HT-29 (cell line): ENCODE measurements around the gene MAP3K21. TPM values are rescaled to one million over a fixed set of nuclear protein-coding genes. Genes with fewer than 3 reads are reported as not detected.
A peak's percentile ranks its signal among the peaks of the same experiment; 100 is the strongest.

Source experiments
- DNase-seq: peaks from one replicate; pipeline ENCODE4 v3.0.0-alpha.2; 2015; ENCODE audit warnings: low spot score
- total RNA-seq: library from RNA; depleted of rRNA; stranded (reverse); fragments of >200 nt; shearing (Covaris generic); gene quantifications from 2 replicates; pipeline ENCODE4 v1.2.3, GENCODE V29; 2014; rRNA removed

Gene MAP3K21
- total RNA-seq, result 10.1 and 10.8 TPM in 2 replicates

DNA sequence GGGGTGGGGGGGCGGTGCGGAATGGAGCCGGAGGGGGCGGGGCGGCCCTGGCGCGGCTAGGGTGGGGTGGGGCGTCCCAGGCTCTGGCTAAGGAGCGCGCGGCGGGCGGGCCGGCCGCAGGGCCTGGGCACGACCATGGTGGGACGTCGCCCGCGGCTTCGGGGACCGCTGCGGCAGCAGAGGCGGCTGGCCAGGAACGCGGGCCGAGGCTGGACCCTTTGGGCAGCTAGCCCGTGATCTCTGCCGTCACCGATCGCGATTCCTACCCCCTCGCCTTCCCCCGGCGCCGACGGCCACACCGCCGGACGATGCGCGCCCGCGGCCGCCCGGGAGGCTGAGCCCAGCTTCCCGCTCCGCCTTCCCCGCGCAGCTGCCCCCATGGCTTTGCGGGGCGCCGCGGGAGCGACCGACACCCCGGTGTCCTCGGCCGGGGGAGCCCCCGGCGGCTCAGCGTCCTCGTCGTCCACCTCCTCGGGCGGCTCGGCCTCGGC lies at the start of gene MAP3K21:
MAP3K21 (plus strand) TSS at position 74 of the 491 bp plus-strand sequence; CDS start at position 379, 305 bp downstream.
- DNase-seq, result no peak

- DNase-seq, result no peak
Measured at GRCh38 chr1:233278631-233279030, 48.9 kb upstream of the MAP3K21 start.

GRCh38 chr1:233279971-233280370 lies 47.6 kb upstream of the MAP3K21 start:
- DNase-seq, result no peak

DNA sequence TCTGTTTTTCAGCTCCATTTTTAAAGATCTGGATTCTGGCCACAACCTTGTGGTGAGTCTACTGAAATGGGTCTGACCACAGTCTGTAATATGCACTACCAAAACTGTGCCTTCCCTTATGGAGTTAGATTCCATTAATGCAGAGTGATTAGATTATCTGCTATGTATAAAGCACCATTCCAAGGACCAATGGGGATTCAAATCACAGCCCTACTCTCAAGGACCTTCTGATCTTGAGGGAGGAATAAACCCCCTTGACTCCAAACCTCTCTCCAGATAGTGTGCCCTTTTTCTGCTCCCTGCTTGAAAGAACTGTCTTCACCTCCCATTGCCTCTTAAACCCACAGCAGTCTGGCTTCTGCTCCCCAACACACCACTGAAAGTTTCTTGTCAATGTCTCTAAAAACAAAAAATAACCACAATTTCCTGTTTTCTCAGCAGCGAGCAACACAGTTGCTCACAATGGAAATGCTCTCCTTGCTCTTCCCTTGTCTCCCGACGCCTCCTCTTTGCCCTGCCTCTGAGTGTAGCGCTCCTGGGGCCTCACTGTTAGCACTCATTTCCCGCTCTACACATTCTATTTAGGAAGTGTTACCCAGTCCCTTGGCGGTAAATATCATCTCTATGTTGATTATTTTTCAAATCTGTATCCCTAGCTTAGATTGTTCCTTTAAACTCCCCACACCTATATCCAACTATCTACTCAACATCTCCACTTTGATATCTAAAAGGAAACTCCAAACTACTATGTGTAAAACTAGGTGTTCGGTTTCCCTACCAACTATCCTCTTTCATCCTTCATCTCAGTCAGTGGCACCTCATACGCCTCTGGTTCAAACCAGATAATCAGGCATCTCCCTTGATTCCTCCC lies 45.6 kb upstream of the MAP3K21 start:
- no peak for DNase-seq

DNA sequence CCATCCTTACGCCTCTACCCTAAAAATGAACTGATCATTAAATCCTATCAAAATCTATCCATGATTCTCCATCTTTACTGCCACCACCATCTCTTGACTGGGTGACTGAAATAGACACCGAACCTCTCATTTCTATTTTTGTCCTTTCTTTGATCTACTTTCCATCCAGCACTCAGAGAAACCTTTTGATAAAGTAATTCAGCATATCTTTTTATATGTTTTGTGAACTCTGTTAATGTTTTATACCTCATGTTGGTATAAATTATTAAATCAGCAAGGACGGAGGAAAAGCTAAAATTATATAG lies 45.0 kb upstream of the MAP3K21 start:
- no peak for DNase-seq

GRCh38 chr1:233289676-233290075 lies 37.8 kb upstream of the MAP3K21 start:
- peak; percentile 12 for DNase-seq

DNA sequence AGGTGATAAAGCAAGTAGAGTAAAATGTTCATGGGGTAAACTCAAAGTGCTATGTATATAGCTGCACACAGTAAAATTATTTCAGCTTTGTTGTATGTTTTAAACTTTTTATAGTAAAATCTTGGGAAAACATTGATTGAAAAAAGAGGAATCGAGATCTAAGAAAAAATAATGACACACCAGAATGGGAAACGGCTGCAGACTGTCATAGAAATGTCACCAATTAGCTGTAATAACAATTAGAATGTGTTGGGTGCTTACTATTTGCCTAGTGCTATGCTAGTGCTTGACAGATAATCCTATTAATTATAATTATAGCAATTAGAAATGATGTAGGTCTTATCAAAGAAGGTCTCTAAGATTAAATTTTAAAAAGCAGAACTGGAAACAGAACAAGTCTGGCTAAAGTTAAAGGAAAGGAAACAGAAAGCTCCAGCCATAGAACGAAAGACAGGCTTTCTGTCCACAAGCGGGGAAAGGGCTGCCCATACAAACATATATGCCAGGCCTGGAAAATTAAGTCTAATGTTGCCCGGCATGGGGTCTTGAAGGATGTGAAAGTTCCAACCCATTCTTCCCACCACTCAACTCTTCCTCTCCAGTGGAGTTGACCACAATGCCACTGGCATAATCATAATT lies 37.0 kb upstream of the MAP3K21 start:
- no peak for DNase-seq

GRCh38 chr1:233293556-233294446 lies 33.7 kb upstream of the MAP3K21 start:
- DNase-seq, result no peak

GRCh38 chr1:233294913-233295236 lies 32.6 kb upstream of the MAP3K21 start:
- DNase-seq, result peak; percentile 60

GRCh38 chr1:233295237-233295974 lies 32.1 kb upstream of the MAP3K21 start, which contains the start of gene PCNX2:
TSS of gene PCNX2 (minus strand) at chr1:233295725. CDS start at chr1:233295478, 247 bp downstream.
- DNase-seq, result peak; percentile 57

DNA sequence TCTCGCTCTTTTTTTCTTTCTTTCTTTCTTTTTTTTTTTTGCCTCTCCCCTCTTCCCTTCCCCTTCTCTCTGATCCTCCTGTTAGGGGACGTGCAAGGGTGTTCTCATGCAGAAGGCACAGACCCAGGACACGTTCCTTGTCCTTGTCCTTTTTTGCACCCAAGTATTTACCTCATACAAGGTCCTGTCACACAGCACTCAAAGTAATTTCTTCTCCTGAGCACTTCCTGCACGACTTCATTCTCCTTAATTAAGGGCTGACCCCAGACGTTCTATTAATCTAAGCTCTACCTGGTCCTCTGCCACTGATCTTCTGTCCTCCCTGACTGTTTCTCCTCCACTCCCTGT lies 31.6 kb upstream of the MAP3K21 start:
- no peak for DNase-seq

DNA sequence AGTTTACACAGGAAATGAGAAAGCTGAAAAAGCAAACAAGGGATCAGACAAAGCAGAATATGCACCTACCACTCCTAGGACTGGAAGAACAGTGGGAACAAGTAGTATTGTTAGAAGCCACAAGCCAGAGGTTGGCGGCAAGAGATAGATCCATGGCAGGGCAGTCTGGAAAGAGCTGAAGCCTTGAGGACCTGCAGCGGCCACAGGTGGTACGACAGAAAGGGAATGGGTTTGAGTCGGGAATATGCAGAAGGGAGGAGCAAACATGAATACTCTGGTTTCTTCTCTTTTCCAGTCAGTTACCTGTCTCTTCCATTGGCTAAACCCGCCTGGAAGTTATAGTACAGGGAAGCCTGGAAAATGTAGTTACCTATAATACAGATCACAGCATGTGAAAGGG lies 28.1 kb upstream of the MAP3K21 start:
- no peak for DNase-seq

- no peak for DNase-seq
Measured at GRCh38 chr1:233300326-233300725, 27.2 kb upstream of the MAP3K21 start.

GRCh38 chr1:233304489-233305102 lies 22.9 kb upstream of the MAP3K21 start:
- peak; percentile 45 for DNase-seq

DNA sequence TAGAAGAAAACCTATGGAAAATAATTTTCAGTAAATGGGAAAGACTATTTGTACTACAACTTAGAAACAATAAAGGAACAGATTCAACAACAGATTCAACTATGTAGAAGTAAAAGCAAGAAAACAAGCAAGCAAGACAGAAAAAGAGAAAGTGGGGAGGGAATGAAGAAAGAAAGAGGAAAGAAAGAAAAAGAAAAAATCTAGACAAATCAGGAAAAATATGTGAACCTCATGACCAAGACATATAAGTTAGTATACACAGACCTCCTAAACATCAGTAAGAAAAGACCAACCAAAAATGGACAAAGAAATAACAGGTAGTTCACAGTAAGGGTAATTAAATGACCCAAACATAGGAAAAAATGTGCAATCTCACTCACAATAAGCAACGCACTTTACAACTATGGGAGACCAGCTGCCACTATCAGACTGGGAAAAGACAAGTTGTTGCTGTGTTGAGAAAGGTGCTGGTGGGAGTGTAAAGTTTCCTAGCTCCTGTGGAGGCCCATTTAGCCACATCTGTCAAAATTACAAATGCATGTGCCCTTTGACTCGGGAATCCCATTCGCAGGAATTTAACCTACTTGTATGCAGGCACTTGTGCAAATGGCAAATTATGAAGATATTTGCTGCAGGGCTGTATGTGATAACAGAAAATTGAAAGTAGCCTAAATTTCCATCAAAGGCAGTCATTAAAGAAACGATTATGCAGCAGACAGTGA lies 13.9 kb upstream of the MAP3K21 start:
- DNase-seq, result no peak

DNA sequence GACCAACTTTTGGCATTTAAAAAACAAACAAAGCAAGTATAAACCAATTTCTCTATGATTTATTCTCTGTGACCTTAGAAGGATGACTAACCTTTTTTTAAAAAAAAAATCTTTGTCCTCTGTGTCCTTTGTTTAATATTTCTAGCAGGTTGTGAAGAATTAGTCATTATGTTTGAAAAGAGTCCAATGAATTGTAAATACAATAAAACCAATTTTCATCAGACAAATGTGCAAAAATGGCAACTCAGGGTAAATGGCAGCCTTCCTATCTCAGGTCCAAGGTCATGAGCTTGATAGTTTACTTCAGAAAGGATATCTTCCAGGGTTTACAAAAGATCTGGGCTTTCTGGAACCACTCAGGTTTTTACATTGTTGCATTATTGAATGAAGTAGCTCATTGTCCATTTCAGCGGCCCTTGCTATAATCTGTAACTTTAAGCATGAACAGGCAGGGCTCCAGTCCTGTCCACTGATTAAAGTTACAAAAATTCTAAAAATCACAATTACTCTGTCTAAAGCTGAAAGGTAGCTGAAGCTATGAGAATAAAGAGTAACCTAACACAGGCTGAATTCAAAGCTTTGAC lies 11.7 kb upstream of the MAP3K21 start:
- no peak for DNase-seq

DNA sequence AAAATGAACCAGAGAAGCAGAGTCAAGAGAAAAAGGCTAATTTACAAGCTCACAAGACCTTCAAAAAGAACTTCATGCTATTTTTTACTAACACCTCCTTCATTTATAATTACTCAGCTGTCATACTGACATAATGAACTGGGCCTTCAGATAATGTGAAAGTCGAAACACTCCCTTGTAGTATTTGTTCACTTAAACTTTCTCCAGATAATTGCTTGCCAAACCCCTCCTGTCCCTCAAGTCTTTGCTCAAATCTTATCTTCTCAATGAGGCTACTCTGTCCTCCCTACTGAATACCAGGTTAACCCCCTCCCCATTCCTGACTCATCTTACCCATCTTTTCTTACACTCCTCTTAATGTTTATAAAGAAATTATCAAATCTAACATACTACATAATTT lies 11.1 kb upstream of the MAP3K21 start:
- no peak for DNase-seq

- no peak for DNase-seq
Measured at GRCh38 chr1:233319272-233319671, 8.3 kb upstream of the MAP3K21 start.

DNA sequence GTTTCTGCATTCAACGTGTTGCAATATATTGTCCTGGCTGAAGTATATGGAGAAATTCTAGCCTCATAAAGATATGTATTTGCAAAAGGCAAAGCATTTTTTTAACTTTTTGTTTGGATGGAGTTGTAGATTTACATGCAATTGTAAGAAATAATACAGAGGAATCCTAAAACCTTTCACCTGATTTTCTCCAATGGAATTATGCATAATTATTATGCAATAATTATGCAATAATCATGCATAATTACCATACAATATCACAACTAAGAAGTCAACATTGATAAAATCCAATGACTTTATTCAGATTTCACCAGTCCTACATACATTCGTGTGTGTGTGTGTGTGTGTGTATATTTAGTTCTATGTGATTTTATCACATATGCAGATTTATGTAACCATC lies 7.5 kb upstream of the MAP3K21 start:
- DNase-seq, result no peak

GRCh38 chr1:233323718-233324117 lies 3.8 kb upstream of the MAP3K21 start:
- no peak for DNase-seq
